Subcutaneous adipose tissue (tissue), 4 donors: ENCODE measurements around the gene EFNA4. TPM values are rescaled to one million over a fixed set of nuclear protein-coding genes. Genes with fewer than 3 reads are reported as not detected.

Source experiments
- CTCF ChIP-seq: fragments of 450-650 bp; IDR thresholded peaks from one replicate; pipeline ENCODE4 v1.5.1; 2016; ENCODE audit warnings: low read depth, mild to moderate bottlenecking, control low read depth, antibody characterized with exemption, moderate library complexity
- total RNA-seq, 4 donors: library from RNA; depleted of rRNA; stranded (reverse); fragments of >200 nt; gene quantifications; one replicate each; pipeline ENCODE4 v1.1.0, GENCODE V29; 2016

Gene EFNA4
- 1 to 10 TPM; 2.8 to 5.3 (median 3.7) TPM for total RNA-seq

GRCh38 chr1:155063550-155064110 lies at the start of gene EFNA4:
Gene EFNA4, plus strand, starts transcription at chr1:155063740. Its CDS starts 84 bp downstream, at chr1:155063824.
- TF ChIP-seq CTCF, result no peak

- TF ChIP-seq CTCF, result no peak
Observed at GRCh38 chr1:155014709-155015508, 48.6 kb upstream of the EFNA4 start.

GRCh38 chr1:155015527-155016230 lies 47.9 kb upstream of the EFNA4 start:
- TF ChIP-seq CTCF, result no peak

GRCh38 chr1:155016231-155016831 lies 47.2 kb upstream of the EFNA4 start:
- TF ChIP-seq CTCF, result no peak

- TF ChIP-seq CTCF, result no peak
Observed at GRCh38 chr1:155017041-155017945, 46.2 kb upstream of the EFNA4 start.

- TF ChIP-seq CTCF, result no peak
Observed at GRCh38 chr1:155017946-155018316, 45.6 kb upstream of the EFNA4 start.
